Measurements from ENCODE around the gene CABCOCO1. TPM values are rescaled to one million over a fixed set of nuclear protein-coding genes. Genes with fewer than 3 reads are reported as not detected.

The CABCOCO1 gene
- total and polyA plus RNA-seq, 2 of the 13 experiments (the other 11 are each of a cell fraction or from before 2014, with no cell fraction given): not detected

DNA sequence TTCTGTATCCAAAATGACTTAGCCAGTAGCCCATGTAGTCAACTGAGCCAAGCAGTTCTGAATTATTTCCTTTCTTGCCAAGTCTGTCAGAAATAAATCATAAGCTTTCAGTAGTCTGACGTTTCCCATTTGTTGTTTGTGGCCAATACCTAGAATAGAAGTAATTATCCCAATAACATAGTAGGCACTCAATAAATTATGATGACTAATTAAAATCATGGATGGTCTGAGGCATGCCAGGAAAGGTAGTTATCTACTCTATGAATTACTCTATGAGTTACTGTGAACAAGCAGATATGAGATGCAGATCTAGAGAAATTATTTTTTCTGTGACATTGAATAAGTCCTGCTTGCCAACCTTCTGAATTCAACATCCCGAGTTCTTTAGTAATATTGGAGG lies 2.3 kb downstream of the CABCOCO1 start (continued):
- TF ChIP-seq, protein P1, sequence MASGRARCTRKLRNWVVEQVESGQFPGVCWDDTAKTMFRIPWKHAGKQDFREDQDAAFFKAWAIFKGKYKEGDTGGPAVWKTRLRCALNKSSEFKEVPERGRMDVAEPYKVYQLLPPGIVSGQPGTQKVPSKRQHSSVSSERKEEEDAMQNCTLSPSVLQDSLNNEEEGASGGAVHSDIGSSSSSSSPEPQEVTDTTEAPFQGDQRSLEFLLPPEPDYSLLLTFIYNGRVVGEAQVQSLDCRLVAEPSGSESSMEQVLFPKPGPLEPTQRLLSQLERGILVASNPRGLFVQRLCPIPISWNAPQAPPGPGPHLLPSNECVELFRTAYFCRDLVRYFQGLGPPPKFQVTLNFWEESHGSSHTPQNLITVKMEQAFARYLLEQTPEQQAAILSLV (CRISPR knock-in tag; IDR thresholded peaks at IDR 0.05; ENCODE audit: borderline replicate concordance): no peak
- TF ChIP-seq, protein P2, sequence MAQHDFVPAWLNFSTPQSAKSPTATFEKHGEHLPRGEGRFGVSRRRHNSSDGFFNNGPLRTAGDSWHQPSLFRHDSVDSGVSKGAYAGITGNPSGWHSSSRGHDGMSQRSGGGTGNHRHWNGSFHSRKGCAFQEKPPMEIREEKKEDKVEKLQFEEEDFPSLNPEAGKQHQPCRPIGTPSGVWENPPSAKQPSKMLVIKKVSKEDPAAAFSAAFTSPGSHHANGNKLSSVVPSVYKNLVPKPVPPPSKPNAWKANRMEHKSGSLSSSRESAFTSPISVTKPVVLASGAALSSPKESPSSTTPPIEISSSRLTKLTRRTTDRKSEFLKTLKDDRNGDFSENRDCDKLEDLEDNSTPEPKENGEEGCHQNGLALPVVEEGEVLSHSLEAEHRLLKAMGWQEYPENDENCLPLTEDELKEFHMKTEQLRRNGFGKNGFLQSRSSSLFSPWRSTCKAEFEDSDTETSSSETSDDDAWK (CRISPR knock-in tag; IDR thresholded peaks at IDR 0.05): no peak
- TF ChIP-seq MAFK (conservative IDR thresholded peaks at IDR 0.05 in 1 of 2, IDR thresholded peaks at IDR 0.05 in 1 of 2; ENCODE audit: low read length in 2 of 2): peak; percentile 53 to 55; a peak in 3 of 4 replicates

DNA sequence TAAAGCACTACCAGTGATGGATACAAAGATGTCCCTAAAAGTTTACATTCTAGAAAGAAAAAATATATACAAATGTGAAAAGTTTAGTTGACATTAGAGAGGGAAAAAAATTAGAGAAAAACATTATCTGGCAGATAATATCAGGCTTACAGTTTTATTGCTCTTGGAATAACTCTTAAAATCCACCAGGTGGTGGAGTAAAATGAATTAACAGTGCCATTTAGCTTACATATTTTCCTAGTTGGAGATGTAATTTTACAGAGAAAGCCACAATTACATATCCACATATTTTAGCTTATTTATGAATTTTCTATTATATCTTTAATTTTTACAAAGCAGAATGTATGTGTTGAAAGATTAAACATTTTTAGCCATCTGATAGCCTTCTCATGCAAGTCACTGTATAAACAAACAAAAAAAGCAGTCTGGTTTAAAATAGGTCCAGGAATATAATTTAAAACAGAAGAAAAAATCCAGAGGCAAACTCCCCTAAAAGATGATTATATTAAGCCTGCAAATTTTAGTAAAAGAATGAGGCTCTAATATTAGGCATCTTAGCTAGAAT lies 6.5 kb downstream of the CABCOCO1 start:
- BruUV-seq (replicated peaks): no TSS peak
- H3K27me3 ChIP-seq (ENCODE audit: control insufficient read depth in 1 of 2, insufficient read depth in 2 of 2, low read length in 2 of 2): no peaks in the 10 kb centered on the region; a peak in 1 of 5 replicates
- H4K20me1 ChIP-seq (ENCODE audit: insufficient read depth, low read length): no peaks in the 10 kb centered on the region
- no peak overlapping the region for H2AFZ ChIP-seq (ENCODE audit: low read length)
- no peak overlapping the region for H3K9ac ChIP-seq (ENCODE audit: insufficient read depth, low read depth, low read length)
- H3K36me3 ChIP-seq (replicated peaks in 1 of 2; ENCODE audit: control insufficient read depth in 1 of 2, insufficient read depth in 2 of 2, low read length in 2 of 2): no peaks in the 10 kb centered on the region
- DNase-seq (ENCODE audit: low spot score): no peak
- no peak overlapping the region for H3K4me2 ChIP-seq (ENCODE audit: low read depth, low read length)
- H3K9me3 ChIP-seq (ENCODE audit: low read length): no peaks in the 10 kb centered on the region
- H3K27ac ChIP-seq (ENCODE audit: extremely low read length, insufficient read depth, low read length): no peak overlapping the region
- CTCF ChIA-PET (ENCODE audit: low intra/inter-chr PET ratio, low total read pairs): no interaction called here
- H3K4me1 ChIP-seq (ENCODE audit: insufficient read depth, low read length): no peaks in the 10 kb centered on the region
- POLR2A ChIA-PET: no interaction called here
- no peak for TF ChIP-seq ZNF3 (CRISPR knock-in tag; IDR thresholded peaks at IDR 0.05)
- TF ChIP-seq THAP11 (CRISPR knock-in tag; IDR thresholded peaks at IDR 0.05): no peak
- TF ChIP-seq ZNF652 (CRISPR knock-in tag; IDR thresholded peaks at IDR 0.05; ENCODE audit: borderline replicate concordance, low read depth): no peak
- TF ChIP-seq NCOA2 (CRISPR knock-in tag; IDR thresholded peaks at IDR 0.05): no peak
- no peak for TF ChIP-seq KLF15 (CRISPR knock-in tag; IDR thresholded peaks at IDR 0.05; ENCODE audit: borderline replicate concordance)
- no peak for TF ChIP-seq ZNF605 (CRISPR knock-in tag; IDR thresholded peaks at IDR 0.05)
- TF ChIP-seq KLF11 (CRISPR knock-in tag; IDR thresholded peaks at IDR 0.05): no peak
- TF ChIP-seq, protein P3, sequence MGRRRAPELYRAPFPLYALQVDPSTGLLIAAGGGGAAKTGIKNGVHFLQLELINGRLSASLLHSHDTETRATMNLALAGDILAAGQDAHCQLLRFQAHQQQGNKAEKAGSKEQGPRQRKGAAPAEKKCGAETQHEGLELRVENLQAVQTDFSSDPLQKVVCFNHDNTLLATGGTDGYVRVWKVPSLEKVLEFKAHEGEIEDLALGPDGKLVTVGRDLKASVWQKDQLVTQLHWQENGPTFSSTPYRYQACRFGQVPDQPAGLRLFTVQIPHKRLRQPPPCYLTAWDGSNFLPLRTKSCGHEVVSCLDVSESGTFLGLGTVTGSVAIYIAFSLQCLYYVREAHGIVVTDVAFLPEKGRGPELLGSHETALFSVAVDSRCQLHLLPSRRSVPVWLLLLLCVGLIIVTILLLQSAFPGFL (CRISPR knock-in tag; IDR thresholded peaks at IDR 0.05): no peak
- TF ChIP-seq ZNF781 (CRISPR knock-in tag; IDR thresholded peaks at IDR 0.05; ENCODE audit: borderline replicate concordance, not compliant biosample characterization): no peak
- TF ChIP-seq, protein P4, sequence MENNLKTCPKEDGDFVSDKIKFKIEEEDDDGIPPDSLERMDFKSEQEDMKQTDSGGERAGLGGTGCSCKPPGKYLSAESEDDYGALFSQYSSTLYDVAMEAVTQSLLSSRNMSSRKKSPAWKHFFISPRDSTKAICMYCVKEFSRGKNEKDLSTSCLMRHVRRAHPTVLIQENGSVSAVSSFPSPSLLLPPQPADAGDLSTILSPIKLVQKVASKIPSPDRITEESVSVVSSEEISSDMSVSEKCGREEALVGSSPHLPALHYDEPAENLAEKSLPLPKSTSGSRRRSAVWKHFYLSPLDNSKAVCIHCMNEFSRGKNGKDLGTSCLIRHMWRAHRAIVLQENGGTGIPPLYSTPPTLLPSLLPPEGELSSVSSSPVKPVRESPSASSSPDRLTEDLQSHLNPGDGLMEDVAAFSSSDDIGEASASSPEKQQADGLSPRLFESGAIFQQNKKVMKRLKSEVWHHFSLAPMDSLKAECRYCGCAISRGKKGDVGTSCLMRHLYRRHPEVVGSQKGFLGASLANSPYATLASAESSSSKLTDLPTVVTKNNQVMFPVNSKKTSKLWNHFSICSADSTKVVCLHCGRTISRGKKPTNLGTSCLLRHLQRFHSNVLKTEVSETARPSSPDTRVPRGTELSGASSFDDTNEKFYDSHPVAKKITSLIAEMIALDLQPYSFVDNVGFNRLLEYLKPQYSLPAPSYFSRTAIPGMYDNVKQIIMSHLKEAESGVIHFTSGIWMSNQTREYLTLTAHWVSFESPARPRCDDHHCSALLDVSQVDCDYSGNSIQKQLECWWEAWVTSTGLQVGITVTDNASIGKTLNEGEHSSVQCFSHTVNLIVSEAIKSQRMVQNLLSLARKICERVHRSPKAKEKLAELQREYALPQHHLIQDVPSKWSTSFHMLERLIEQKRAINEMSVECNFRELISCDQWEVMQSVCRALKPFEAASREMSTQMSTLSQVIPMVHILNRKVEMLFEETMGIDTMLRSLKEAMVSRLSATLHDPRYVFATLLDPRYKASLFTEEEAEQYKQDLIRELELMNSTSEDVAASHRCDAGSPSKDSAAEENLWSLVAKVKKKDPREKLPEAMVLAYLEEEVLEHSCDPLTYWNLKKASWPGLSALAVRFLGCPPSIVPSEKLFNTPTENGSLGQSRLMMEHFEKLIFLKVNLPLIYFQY (CRISPR knock-in tag; IDR thresholded peaks at IDR 0.05; ENCODE audit: borderline replicate concordance): no peak
- no peak for ATAC-seq
- H3K79me2 ChIP-seq (ENCODE audit: insufficient read depth, low read length): no peaks in the 10 kb centered on the region
- FAIRE-seq: no peak
- in situ Hi-C loops (cut with HindIII; ENCODE audit: extremely low pct_ligation_motif_present, low pct_unique_long_range_greater_than_20kb) (no loop called here), intact Hi-C loops (cut with micrococcal nuclease; ENCODE audit: unreplicated experiment) (no loop called here)
- H3K4me3 ChIP-seq (replicated peaks in 1 of 3; ENCODE audit: insufficient read depth in 1 of 3, low read depth in 2 of 3, low read length in 3 of 3): no peak overlapping the region

Data from HepG2 (cell line).